Prostate gland (tissue), 2 donors: ENCODE data around the gene SHKBP1.
A peak's percentile ranks its signal among the peaks of the same experiment; 100 is the strongest.

Experiments
- CTCF ChIP-seq, 4 experiments: fragments of 200-600 bp in 2 of 4; fragments of 450-650 bp in 2 of 4; sonication (generic) in 2 of 4; IDR thresholded peaks; 1 replicate in 3 of 4; 2 replicates in 1 of 4; pipeline ENCODE4 v1.5.1; 2016 to 2019; ENCODE audit warnings: antibody characterized with exemption in 4 of 4, mild to moderate bottlenecking in 2 of 4, moderate library complexity in 2 of 4
- POLR2A ChIP-seq: fragments of 450-650 bp; IDR thresholded peaks from one replicate; pipeline ENCODE4 v1.6.1; 2016; ENCODE audit warnings: antibody characterized with exemption, mild to moderate bottlenecking

GRCh38 chr19:40576585-40577451, at the start of gene SHKBP1:
- TF ChIP-seq POLR2A (peak; percentile 46), CTCF (IDR thresholded peaks at IDR 0.05) (peak in 1 of 4 experiments; percentile 3)
